ENCODE results near the gene NAA10. TPM values are rescaled to one million over a fixed set of nuclear protein-coding genes. Genes with fewer than 3 reads are reported as not detected.

Gene NAA10
- total and polyA plus RNA-seq, 2 experiments from 2014 or later = 83.5 to 118 TPM

- Histone ChIP-seq H3K36me3 (replicated peaks; ENCODE audit: insufficient read depth, low read depth) (no peaks in the 10 kb centered on the region), H3K27ac (no peak overlapping the region), H3K27me3 (no peaks in the 10 kb centered on the region), H3K9me3 (ENCODE audit: low read depth) (no peaks in the 10 kb centered on the region), H3K79me2 (no peaks in the 10 kb centered on the region), H4K20me1 (ENCODE audit: insufficient read depth, poor library complexity, severe bottlenecking) (no peaks in the 10 kb centered on the region), H3K4me1 (ENCODE audit: insufficient read depth) (no peaks in the 10 kb centered on the region), H3K4me3 (no peak overlapping the region), H3K9me2 (replicated peaks; ENCODE audit: insufficient read depth) (no peaks in the 10 kb centered on the region), H3K4me2 (no peak overlapping the region), H2AFZ (no peak overlapping the region)
- no peak for DNase-seq (ENCODE audit: low spot score)
- TF ChIP-seq EZH2phosphoT487 (IDR thresholded peaks at IDR 0.05; ENCODE audit: low read depth, severe bottlenecking, unreplicated experiment) = no peak
- no peak for TF ChIP-seq CTCF (IDR thresholded peaks at IDR 0.05; ENCODE audit: poor library complexity)
- TF ChIP-seq EZH2 (IDR thresholded peaks at IDR 0.05; ENCODE audit: borderline replicate concordance) = no peak
- WGBS (ENCODE audit: low lambda C conversion rate, missing lambda C conversion rate) = 82% methylated on average over 24 of the region's 37 CpGs
Measured at GRCh38 chrX:153909024-153909979, 25.5 kb downstream of the NAA10 start.

GRCh38 chrX:153908219-153908860 lies 26.5 kb downstream of the NAA10 start:
- WGBS (ENCODE audit: low lambda C conversion rate, missing lambda C conversion rate) = 90% methylated on average over 17 of the region's 23 CpGs
- H3K4me2 ChIP-seq = no peak overlapping the region
- H3K27ac ChIP-seq = no peak overlapping the region
- no peaks in the 10 kb centered on the region for H3K36me3 ChIP-seq (replicated peaks; ENCODE audit: insufficient read depth, low read depth)
- TF ChIP-seq CTCF (IDR thresholded peaks at IDR 0.05; ENCODE audit: poor library complexity) = no peak
- TF ChIP-seq EZH2 (IDR thresholded peaks at IDR 0.05; ENCODE audit: borderline replicate concordance) = no peak
- TF ChIP-seq EZH2phosphoT487 (IDR thresholded peaks at IDR 0.05; ENCODE audit: low read depth, severe bottlenecking, unreplicated experiment) = no peak
- no peaks in the 10 kb centered on the region for H3K9me2 ChIP-seq (replicated peaks; ENCODE audit: insufficient read depth)
- no peaks in the 10 kb centered on the region for H3K9me3 ChIP-seq (ENCODE audit: low read depth)
- H4K20me1 ChIP-seq (ENCODE audit: insufficient read depth, poor library complexity, severe bottlenecking) = no peaks in the 10 kb centered on the region
- DNase-seq (ENCODE audit: low spot score) = no peak
- no peaks in the 10 kb centered on the region for H3K79me2 ChIP-seq
- H2AFZ ChIP-seq = no peak overlapping the region
- no peaks in the 10 kb centered on the region for H3K27me3 ChIP-seq
- no peaks in the 10 kb centered on the region for H3K4me1 ChIP-seq (ENCODE audit: insufficient read depth)
- no peak overlapping the region for H3K4me3 ChIP-seq

- no peaks in the 10 kb centered on the region for H4K20me1 ChIP-seq (ENCODE audit: insufficient read depth, poor library complexity, severe bottlenecking)
- no peaks in the 10 kb centered on the region for H3K9me2 ChIP-seq (replicated peaks; ENCODE audit: insufficient read depth)
- WGBS (ENCODE audit: low lambda C conversion rate, missing lambda C conversion rate) = 91% methylated on average over 9 of the region's 12 CpGs
- no peak overlapping the region for H3K4me2 ChIP-seq
- no peaks in the 10 kb centered on the region for H3K9me3 ChIP-seq (ENCODE audit: low read depth)
- H2AFZ ChIP-seq = no peak overlapping the region
- H3K27me3 ChIP-seq = no peaks in the 10 kb centered on the region
- TF ChIP-seq EZH2 (IDR thresholded peaks at IDR 0.05; ENCODE audit: borderline replicate concordance) = no peak
- TF ChIP-seq EZH2phosphoT487 (IDR thresholded peaks at IDR 0.05; ENCODE audit: low read depth, severe bottlenecking, unreplicated experiment) = no peak
- no peak for TF ChIP-seq CTCF (IDR thresholded peaks at IDR 0.05; ENCODE audit: poor library complexity)
- no peaks in the 10 kb centered on the region for H3K4me1 ChIP-seq (ENCODE audit: insufficient read depth)
- H3K36me3 ChIP-seq (replicated peaks; ENCODE audit: insufficient read depth, low read depth) = no peaks in the 10 kb centered on the region
- H3K27ac ChIP-seq = no peak overlapping the region
- H3K79me2 ChIP-seq = no peaks in the 10 kb centered on the region
- H3K4me3 ChIP-seq = no peak overlapping the region
- no peak for DNase-seq (ENCODE audit: low spot score)
Measured at GRCh38 chrX:153907456-153907855, 27.4 kb downstream of the NAA10 start.

Data from hepatocyte (in vitro differentiated cells).